Esophagus muscularis mucosa (tissue), 4 donors: ENCODE measurements around the gene PLXNC1. TPM values are rescaled to one million over a fixed set of nuclear protein-coding genes. Genes with fewer than 3 reads are reported as not detected.

Experiments
- DNase-seq: peaks from one replicate; pipeline ENCODE4 v3.0.0-alpha.2; 2017; ENCODE audit errors: extremely low spot score
- H3K27ac ChIP-seq, 4 donors: fragments of 200-600 bp; sonication (generic); replicated peaks in 1 of 4; 1 replicate in 3 of 4; 2 replicates in 1 of 4; pipeline ENCODE4 v1.5.1; 2016 to 2019; ENCODE audit warnings: mild to moderate bottlenecking in 1 of 4
- H3K27me3 ChIP-seq, 4 donors: fragments of 200-600 bp; sonication (generic); one replicate each; pipeline versions ENCODE4 v1.5.1 to v1.6.0; 2016 to 2019
- H3K36me3 ChIP-seq, 4 donors: fragments of 200-600 bp; sonication (generic); one replicate each; pipeline ENCODE4 v1.5.1; 2016 to 2019
- H3K4me1 ChIP-seq, 4 donors: fragments of 200-600 bp; sonication (generic); one replicate each; pipeline ENCODE4 v1.5.1; 2016 to 2019
- H3K4me3 ChIP-seq, 4 donors: fragments of 200-600 bp; sonication (generic); 1 replicate in 2 of 4; 2 replicates in 2 of 4; pipeline ENCODE4 v1.5.1; 2016 to 2019; ENCODE audit warnings: mild to moderate bottlenecking in 4 of 4, moderate library complexity in 1 of 4
- H3K9me3 ChIP-seq, 4 donors: fragments of 200-600 bp; sonication (generic); 1 replicate in 3 of 4; 2 replicates in 1 of 4; pipeline ENCODE4 v1.5.1; 2016 to 2019
- CTCF ChIP-seq, 3 experiments: fragments of 200-600 bp in 2 of 3; fragments of 450-650 bp in 1 of 3; sonication (generic) in 2 of 3; IDR thresholded peaks; one replicate each; pipeline ENCODE4 v1.5.1; 2017 to 2019; ENCODE audit warnings: antibody characterized with exemption in 3 of 3, mild to moderate bottlenecking in 2 of 3, moderate library complexity in 1 of 3
- EP300 ChIP-seq: sonication (generic); formaldehyde crosslinking; IDR thresholded peaks from one replicate; pipeline ENCODE4 v1.6.1; 2017; ENCODE audit warnings: antibody characterized with exemption
- POLR2A ChIP-seq: fragments of 450-650 bp; IDR thresholded peaks from one replicate; pipeline ENCODE4 v1.6.1; 2017; ENCODE audit warnings: antibody characterized with exemption, moderate library complexity, mild to moderate bottlenecking, low read depth
- POLR2AphosphoS5 ChIP-seq, 2 donors: sonication (generic); formaldehyde crosslinking; IDR thresholded peaks; one replicate each; pipeline ENCODE4 v1.6.1; 2017; ENCODE audit warnings: antibody characterized with exemption in 2 of 2
- WGBS: methylation state at CpG from one replicate; pipeline ENCODE4 v1.1.5; 2018; 5-methylcytosine and 5-hydroxymethylcytosine counted together
- intact Hi-C: fragments of 100-400 bp; cut with DNase I; formaldehyde crosslinking; loops from one replicate; pipeline ENCODE4 v1.15.1; 2023
- total RNA-seq, 4 donors: library from RNA; depleted of rRNA; stranded (reverse); fragments of >200 nt; gene quantifications; one replicate each; pipeline versions ENCODE4 v1.1.0 to v1.2.1, GENCODE V29; 2016

Gene PLXNC1
- total RNA-seq, 4 donors from 2014 or later = 4.0 to 12.3 (median 7.4) TPM

- intact Hi-C loops = no loop called here
- DNase-seq = no peak
- WGBS = 94% methylated on average over 3 of the region's 3 CpGs
- TF ChIP-seq POLR2AphosphoS5 (IDR thresholded peaks at IDR 0.05) = no peak
- no peak for TF ChIP-seq CTCF (IDR thresholded peaks at IDR 0.05)
- no peak for TF ChIP-seq EP300
- TF ChIP-seq POLR2A = no peak
- no peak overlapping the region for H3K4me3 ChIP-seq
- no peaks in the 10 kb centered on the region for H3K36me3 ChIP-seq
- H3K9me3 ChIP-seq = no peaks in the 10 kb centered on the region
- no peaks in the 10 kb centered on the region for H3K4me1 ChIP-seq
- H3K27ac ChIP-seq = no peak overlapping the region
- peaks cover 0 to 11% (median 0%) of the 10 kb centered on the region in 4 donors for H3K27me3 ChIP-seq
These were observed 8.8 kb downstream of the PLXNC1 start for GRCh38 chr12:94157181-94157580.

GRCh38 chr12:94157981-94158411, 9.6 kb downstream of the PLXNC1 start:
- Histone ChIP-seq H3K4me3 (no peak overlapping the region), H3K9me3 (no peaks in the 10 kb centered on the region), H3K27ac (no peak overlapping the region), H3K4me1 (no peaks in the 10 kb centered on the region), H3K36me3 (no peaks in the 10 kb centered on the region), H3K27me3 (peaks cover 0 to 8% (median 0%) of the 10 kb centered on the region in 4 donors)
- WGBS = 64% methylated on average over 6 of the region's 6 CpGs
- intact Hi-C loops = no loop called here
- TF ChIP-seq EP300 (no peak), POLR2AphosphoS5 (IDR thresholded peaks at IDR 0.05) (no peak), POLR2A (no peak), CTCF (IDR thresholded peaks at IDR 0.05) (no peak)
- DNase-seq = no peak

GRCh38 chr12:94158666-94159065, 10.3 kb downstream of the PLXNC1 start:
- no peak overlapping the region for H3K4me3 ChIP-seq
- no peak for DNase-seq
- no peaks in the 10 kb centered on the region for H3K9me3 ChIP-seq
- WGBS = 97% methylated on average over 8 of the region's 8 CpGs
- no peak overlapping the region for H3K27ac ChIP-seq
- H3K27me3 ChIP-seq = peaks cover 0 to 1% (median 0%) of the 10 kb centered on the region in 4 donors
- TF ChIP-seq EP300 = no peak
- no peak for TF ChIP-seq POLR2A
- TF ChIP-seq CTCF (IDR thresholded peaks at IDR 0.05) = no peak
- TF ChIP-seq POLR2AphosphoS5 (IDR thresholded peaks at IDR 0.05) = no peak
- no peaks in the 10 kb centered on the region for H3K36me3 ChIP-seq
- intact Hi-C loops = no loop called here
- no peaks in the 10 kb centered on the region for H3K4me1 ChIP-seq

- no peak for DNase-seq
- no peaks in the 10 kb centered on the region for H3K36me3 ChIP-seq
- intact Hi-C loops = no loop called here
- WGBS = 85% methylated on average over 3 of the region's 3 CpGs
- no peak overlapping the region for H3K27ac ChIP-seq
- no peaks in the 10 kb centered on the region for H3K27me3 ChIP-seq
- H3K4me1 ChIP-seq = no peaks in the 10 kb centered on the region
- no peaks in the 10 kb centered on the region for H3K9me3 ChIP-seq
- no peak for TF ChIP-seq CTCF (IDR thresholded peaks at IDR 0.05)
- H3K4me3 ChIP-seq = no peak overlapping the region
These were observed 13.7 kb downstream of the PLXNC1 start for GRCh38 chr12:94162108-94162507.

- no peaks in the 10 kb centered on the region for H3K36me3 ChIP-seq
- no peak overlapping the region for H3K27ac ChIP-seq
- 89% methylated on average over 2 of the region's 2 CpGs for WGBS
- no peaks in the 10 kb centered on the region for H3K9me3 ChIP-seq
- no peak overlapping the region for H3K4me3 ChIP-seq
- no peaks in the 10 kb centered on the region for H3K27me3 ChIP-seq
- no peak for DNase-seq
- no peaks in the 10 kb centered on the region for H3K4me1 ChIP-seq
- intact Hi-C loops = no loop called here
- TF ChIP-seq POLR2A (no peak), CTCF (IDR thresholded peaks at IDR 0.05) (no peak), POLR2AphosphoS5 (IDR thresholded peaks at IDR 0.05) (no peak), EP300 (no peak)
These were observed 15.5 kb downstream of the PLXNC1 start for GRCh38 chr12:94163850-94164249.
